Right forelimb (tissue), 1 donor: Measurements from ENCODE around the gene RFWD3.
A peak's percentile ranks its signal among the peaks of the same experiment; 100 is the strongest.

Experiments used
- DNase-seq: peaks from one replicate; pipeline ENCODE4 v3.0.0-alpha.2; 2018

RFWD3 gene

DNA sequence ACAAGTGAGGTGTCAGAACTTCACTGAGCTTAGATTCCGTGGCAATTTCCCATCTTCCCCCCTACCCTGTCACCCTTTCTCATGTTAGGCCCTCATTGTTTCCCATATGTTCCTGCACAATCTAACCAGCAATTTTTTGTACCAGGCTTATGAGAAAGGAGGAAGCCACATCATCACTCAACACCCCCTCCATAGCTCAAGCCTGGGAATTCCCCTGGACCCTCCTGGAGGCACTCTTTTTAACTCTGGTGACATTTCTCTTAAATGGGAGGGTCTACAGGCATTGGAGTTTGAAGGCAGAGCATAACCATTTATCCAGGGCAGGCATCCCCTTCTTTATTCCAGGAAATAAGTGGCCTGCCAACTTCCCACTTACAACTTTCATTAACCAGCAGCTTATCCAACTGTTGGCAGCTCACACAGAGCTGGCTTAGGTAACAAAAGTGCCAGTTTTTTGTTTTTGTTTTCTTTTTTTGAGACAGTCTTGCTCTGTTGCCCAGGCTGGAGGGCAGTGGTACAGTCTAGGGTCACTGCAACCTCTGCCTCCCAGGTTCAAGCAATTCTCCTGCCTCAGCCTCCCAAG lies 49.4 kb downstream of the RFWD3 start:
- DNase-seq = no peak

DNA sequence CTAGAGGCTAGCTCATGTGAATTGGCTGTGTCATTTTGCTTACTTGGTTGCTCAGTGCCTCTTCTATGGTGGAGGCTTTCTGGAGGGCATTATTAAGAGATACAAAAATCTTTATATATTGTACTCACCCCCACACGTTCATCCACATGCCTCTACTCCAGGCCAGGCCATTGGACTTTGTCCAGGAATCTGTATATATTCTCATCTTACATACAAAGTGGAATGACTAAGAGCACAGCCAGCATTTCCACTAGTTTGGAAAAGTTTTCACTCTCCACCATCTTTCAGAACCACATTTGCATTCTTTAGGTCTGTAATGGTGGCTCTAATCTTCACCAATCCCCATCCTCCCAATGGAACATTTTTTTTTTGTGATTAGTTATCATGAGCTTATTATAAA lies 55.0 kb downstream of the RFWD3 start:
- DNase-seq = no peak

DNA sequence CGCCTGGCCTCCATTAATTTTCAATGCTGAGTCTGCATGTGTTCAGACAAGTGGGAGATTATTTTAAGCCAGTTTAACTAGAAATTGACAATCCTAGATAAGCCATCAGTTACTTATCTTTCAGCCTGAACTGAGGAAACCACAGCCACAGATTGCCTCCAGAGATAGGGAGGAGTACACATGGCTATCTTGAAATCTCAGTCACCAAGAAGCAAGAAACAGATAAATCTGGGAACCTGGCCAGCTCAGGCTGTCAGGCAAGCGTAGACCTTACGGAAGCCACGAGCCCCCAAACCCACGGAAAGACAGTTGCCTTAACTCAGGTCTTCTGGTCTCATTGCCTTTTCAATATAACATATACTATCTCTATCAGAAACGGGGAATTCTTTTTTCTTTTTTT lies 57.7 kb downstream of the RFWD3 start:
- DNase-seq = no peak

DNA sequence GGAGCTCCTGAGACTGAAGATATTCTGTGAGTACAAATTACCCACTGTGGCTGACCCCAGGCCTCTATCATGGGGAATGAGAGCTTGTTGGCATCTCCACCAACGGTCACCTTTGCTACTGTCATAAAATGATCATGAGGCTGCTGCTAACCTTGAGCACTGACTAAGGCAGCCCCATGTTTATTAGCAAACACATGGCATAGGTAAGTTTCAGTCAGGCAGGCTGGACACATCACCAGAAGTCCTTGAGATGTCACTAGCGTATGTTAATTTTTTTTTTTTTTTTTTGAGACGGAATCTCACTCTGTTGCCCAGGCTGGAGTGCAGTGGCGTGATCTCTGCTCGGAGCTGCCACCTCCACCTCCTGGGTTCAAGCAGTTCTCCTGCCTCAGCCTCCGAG lies 58.3 kb downstream of the RFWD3 start:
- no peak for DNase-seq

DNA sequence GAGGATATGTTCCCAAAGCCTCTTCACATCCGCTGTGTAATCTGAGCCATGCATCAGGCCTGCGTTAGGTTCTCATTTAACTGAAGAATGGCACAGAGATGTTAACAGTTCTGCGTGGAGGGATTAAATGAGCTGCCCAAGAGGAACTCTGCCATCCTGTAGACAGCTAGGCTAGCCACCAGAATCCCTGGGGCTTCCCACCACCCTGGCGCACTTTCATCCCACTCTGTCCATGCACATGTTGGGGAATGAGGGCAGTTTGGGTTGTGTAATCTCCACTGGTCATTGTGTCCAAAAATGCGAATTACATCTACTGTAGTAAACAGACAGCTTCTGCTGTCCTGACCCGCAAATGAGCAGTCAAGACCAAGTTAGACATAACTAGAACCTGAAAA lies 58.7 kb downstream of the RFWD3 start:
- DNase-seq = no peak

DNA sequence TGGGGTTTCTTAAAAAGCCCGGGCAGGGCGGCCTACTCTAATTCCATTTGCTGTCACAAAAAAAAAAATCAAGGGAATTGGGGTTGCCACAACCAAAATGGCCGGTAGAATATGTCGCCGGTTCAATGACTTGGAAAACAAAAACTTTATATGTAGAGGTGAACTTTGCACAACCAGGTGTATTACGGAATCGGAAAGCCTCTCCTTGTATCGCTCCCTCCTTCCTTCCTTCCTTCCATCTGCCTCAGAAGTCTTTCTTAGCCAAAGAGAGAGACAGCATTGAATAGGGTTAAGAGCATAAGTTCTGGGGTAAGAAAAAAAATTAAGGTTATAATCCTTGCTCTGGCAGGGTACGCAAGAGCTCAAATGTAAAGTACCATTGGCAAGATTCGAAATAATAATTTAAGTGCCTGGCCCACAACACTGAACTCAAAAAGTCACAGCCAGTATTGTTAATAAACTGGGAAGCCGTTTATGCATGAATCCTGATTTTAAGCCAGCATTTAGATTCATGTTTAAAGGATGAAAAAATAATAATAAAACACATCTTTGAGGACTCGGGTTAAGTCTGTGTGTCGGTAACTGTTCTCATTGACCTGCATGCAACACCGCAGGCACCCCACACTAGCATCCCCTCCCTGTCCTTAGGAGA lies 59.2 kb downstream of the RFWD3 start:
- no peak for DNase-seq

DNA sequence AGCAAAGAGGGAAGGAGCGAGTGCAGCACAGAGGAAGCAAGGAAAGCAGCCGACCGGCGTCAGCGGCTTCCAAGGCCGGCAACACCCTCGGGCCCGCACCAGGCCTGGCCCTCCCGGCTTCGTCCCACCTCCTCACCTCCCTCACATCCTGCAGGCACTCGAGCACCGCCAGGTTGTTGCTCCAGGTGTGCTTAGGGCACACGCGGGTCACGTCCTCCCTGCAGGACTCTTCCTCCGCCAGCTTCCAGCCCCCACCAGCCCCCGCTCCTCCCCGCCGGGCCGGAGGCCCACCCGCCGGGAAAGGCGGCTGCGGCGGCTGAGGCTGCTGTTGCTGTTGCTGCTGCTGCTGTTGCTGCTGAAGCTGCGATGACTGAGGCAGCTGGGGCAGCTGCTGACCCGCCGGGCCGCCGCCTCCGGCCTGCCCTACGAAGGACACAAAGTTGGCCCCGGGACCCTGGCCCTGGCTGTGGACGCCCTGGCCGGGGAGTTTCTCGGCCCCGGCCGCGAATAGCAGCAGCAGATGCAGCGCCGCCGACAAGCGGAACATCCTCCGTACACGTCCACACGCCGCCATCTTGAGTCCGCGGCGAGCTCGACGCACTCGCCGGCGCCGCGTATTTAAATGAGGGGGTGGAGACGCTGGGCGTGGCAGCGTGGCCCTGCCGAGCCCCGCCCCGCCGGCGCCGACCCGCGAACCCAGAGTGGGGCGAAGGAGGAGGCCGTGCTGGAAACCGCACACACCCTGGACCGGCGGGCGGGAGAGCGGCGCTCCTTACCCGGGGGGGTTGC lies 60.0 kb downstream of the RFWD3 start, which contains the start of gene GLG1:
TSS of gene GLG1 (minus strand) at position 594 of the 789 bp plus-strand sequence. CDS start at position 574, 20 bp downstream.
- peak; percentile 95 for DNase-seq

DNA sequence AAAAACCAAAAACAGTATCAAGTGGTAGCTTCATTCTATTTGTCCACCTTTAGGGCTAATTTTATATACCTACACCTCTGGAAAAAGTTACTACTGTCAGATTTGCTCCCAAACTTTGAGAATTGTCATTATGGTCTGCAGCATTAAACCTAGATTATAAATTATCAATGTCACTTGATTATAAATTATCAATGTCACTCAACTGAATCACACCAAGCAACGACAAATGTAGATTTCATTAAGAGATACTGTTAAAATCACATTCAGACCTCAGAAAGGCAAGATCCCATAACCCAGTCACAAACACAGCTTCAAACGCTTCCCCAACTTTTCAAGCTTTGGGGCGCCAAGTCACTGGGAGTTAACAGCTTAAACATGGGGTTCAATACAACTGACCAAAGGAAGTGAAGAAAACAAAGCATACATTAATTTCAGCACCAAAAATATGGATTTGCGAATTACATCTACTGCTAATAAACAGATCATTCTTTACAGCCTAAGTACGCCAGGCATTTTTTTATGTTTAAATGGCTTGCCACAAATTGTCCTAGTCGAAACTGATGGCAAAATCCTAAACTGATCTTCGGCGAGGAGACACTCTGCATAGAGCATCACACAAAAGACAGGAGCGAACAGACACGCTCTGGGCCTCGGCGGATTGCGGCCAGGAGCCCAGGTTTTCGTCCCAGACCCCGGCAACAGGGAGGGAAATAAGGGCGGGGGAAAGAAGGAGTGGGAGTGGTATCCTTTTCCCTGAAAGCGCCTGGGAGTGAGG lies 60.7 kb downstream of the RFWD3 start:
- DNase-seq = no peak

DNA sequence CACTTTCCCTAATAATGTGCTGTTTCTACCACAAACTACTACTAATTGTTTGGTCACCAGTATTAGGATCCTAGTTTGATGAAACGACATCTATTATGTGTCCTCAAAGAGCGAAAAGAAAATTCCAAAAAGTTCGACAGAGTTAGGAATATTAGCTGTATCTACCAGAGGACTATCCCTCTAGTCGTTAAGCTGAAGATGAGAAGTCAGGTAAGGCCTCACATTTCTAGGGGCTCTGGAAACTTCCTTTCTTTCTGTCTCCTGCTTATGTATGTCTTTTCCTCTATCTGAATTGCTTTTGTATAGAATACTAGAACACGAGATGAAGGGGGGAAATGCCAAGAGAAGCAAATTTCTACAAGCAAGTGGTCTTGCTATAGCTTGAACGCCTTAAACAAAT lies 61.3 kb downstream of the RFWD3 start:
- DNase-seq = no peak

DNA sequence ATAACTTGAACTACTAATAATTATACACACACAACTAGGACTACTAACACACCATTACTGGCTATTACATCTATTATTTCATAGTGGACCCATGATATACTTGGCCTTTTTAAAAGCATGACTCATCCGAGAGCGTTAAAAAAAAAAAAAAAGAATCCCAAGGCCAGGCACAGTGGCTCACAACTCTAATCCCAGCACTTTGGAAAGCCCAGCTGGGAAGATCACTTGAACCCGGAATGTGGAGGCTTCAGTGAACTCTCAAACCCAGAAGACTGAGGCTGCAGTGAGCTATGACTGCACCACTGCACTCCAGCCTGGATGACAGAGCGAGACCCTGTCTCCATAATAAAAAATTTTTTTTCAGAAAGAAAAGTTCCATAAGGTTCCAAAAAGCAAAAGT lies 62.8 kb downstream of the RFWD3 start:
- DNase-seq = no peak

DNA sequence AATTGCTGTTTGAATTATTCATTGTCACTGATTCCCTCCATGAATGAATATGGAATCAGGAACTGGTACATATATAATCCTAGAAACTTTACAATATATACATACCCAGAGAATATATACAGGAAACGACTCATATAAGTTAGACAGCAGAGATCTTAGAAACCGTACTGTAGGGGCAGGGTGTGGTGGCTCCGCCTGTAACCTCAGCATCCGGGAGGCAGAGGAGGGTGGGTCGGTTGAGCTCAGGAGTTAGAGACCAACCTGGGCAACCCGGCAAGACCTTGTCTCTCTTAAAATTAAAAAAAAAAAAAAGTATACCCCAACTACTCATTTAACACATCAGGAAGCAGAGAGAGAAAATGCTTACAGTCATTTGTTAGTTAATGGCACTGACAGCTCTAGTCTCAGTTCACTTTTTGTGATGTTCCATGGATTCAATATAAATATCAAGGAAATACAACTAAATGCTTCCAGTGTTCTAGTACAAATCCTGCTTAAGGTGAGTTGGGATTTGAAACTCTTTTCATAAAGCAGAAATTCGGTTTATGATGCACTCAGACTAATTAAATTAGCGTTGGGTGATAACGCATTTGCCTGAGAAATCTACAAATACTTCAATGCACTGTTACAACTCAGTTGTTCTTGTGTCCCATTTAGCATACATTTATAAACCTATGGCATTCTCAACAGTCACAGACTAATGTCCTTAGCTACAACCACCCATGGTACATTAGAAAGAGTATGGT lies 65.4 kb downstream of the RFWD3 start:
- DNase-seq = no peak

DNA sequence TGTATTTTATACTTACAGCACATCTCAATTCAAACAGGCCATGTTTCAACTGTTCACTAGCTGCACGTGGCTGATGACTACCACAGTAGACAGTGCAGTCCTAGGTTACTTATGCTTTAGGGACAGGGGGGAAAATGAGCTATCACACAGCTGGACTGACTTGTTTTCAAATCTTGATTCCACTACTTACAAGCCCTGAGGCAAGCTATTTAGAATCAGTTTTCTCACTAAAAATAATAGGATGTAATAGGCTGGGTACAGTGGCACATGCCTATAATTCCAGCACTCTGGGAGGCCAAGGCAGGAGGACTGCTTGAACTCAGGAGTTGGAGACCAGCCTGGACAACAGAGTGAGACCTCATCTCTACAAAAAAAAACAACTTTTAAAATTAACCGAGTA lies 70.1 kb downstream of the RFWD3 start:
- no peak for DNase-seq

DNA sequence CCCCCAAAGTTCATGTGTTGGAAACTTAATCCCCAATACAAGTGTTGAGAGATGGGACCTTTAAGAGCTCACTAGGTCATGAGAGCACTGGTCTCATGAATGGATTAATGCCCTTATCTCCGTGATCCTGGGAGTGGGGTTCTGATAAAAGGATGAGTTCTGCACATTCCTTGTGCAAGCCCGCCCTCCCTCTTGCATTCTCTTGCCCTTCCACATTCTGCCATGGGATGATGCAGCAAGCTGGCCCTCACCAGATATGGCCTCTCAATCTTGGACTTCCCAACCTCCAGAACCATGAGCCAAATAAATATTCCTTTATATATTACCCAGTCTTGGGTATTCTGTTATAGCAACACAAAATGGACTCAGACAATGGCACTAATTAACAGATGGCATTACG lies 73.8 kb downstream of the RFWD3 start:
- no peak for DNase-seq

DNA sequence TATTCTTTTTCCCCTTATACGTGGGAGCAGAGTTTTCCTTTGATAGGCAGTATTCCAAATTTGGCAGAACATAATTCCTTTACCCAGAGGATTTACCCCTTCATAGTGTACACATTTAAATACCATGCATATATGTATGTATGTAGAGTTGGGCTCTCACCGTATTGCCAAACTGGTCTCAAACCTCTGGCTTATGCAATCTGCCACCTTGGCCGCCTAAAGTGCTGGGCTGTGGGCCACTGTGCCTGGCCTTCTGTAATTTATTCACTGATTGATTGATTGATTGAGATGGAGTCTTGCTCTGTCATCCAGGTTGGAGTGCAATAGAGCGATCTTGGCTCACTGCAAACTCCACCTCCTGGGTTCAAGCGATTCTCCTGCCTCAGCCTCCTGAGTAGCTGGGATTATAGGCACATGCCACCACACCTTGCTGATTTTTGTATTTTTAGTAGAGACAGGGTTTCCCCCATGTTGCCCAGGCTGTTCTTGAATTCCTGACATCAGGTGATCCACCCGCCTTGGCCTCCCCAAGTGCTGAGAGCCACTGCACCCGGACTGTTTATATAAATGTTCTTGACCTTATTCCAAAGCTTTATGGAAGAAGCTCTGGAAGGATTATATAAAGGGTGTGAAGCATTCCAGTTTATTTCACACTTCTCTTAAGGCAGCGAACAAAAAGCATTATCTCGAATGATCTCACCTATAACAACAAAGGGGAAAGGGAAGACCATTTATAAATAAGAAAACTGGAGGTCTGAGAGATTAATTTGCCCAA lies 74.6 kb downstream of the RFWD3 start:
- no peak for DNase-seq

DNA sequence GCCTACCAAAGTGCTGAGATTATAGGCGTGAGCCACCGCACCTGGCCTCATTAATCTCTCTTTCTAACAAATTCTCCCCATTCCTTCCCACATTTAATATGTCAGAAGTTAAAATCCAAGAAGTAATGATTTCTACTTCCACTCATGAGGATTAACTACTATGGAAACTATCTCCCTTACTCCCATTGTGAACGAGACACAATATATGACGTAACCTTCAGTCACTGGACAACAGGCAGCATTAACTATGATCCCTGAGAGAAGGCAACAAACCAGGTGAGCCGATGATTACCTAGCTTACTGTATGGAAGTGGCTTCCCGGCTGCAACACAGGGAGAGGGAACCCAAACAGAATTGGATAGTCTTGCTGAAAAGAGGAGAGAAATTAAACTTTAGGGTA lies 79.7 kb downstream of the RFWD3 start:
- DNase-seq = no peak

DNA sequence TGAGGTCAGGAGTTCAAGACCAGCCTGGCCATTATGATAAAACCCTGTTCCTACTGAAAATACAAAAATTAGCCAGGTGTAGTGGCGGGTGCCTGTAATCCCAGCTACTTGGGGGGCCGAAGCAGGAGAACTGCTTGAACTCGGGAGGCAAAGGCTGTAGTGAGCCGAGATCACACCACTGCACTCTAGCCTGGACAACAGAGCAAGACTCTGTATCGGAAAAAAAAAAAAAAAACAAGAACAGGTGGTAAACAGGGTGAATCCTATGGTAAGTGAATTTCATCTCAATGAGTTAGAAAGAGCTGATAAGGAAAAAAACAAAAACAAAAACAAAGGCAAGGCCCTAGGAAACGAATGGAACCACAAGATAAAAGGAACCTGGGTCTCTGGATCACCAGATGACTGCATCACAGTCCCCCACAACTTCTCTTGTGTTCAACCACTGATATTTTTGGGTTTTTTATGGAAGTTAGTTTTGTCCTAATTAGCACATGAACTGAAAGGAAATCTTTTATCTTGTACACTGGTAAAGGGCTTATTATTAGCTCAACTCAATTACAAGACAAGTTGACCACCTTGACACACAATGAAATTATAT lies 80.7 kb downstream of the RFWD3 start:
- no peak for DNase-seq

DNA sequence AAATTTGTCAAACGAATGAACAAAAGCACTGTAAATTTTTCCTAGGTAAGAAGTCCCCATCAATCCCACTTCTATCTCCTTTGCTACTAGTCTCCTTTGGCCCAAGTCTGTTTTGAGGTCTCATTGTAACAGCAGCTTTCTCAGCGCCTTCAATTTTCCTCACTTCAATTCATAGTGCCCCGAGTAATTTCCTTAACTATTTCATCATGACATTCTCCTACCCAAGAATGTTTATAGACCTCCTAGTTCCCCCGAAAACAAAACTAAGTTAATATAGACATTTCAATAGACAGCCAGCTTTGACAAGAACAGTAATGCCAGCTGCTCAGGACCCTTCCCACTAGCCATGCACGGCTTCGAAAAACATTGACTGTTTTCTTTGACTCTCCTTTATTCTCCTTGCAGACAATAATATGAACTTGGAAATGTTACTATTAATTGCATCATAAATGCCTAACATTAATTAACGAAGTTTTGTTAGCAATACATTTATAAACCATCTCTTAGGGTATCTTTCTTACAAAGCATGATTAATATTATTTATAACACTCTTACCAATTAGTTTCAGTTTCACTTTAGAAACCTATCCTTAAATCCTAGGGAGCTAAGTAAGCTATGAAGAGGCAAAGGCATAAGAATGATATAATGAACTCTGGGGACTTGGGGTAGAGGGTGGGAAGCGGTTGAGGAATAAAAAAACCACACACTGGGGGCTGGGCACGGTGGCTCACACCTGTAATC lies 82.6 kb downstream of the RFWD3 start:
- DNase-seq = no peak

DNA sequence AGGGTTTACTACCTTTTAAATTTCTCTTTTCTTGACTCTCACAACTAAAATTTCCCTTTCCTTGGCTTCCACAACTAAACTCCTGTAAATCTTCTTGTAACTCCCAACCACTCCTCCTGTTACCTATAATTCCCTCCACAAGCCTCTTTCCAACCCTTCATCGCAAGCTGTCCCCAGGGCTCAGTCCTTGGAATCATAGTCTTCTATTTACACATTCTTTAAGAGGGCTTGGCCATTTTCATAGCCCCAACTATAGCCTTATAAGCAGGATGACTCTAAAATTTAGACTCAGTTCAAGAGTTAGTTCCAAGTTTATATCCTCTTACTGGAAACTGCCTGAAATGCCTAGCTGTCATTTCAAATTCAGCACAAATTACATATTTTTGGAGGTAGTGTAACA lies 83.7 kb downstream of the RFWD3 start:
- no peak for DNase-seq

DNA sequence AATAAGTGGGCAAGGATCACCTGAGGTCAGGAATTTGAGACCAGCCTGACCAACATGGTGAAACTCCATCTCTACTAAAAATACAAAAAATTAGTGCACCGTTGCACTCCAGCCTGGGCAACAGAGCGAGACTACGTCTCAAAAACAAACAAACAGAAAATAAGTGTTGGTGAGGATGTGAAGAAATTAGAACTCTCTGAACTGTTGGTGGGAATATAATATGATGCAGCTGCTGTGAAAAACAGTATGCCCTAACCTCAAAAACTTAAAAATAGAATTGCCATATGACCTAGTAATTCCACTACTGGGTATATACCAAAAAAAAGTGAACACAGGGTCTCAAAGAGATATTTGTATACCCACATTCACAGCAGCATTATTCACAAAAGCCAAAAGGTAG lies 85.8 kb downstream of the RFWD3 start:
- no peak for DNase-seq

DNA sequence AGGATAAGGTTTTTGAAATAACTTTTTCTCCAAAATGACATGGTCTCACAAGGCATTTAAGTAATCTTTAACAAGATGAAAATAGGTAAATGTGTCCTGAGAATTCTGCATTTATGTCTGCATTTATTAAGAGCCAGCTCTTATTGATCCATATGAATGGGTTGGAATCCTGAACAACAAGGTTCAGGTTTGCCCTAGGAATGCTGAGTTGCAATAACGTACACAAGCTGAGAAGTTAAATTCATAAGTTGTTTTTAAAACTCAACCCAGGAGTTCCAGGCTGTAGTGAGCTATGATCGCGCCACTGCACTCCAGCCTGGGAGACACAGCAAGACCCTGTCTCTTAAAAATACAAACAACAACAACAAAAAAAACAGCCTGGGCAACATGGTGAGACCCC lies 87.8 kb downstream of the RFWD3 start:
- no peak for DNase-seq

DNA sequence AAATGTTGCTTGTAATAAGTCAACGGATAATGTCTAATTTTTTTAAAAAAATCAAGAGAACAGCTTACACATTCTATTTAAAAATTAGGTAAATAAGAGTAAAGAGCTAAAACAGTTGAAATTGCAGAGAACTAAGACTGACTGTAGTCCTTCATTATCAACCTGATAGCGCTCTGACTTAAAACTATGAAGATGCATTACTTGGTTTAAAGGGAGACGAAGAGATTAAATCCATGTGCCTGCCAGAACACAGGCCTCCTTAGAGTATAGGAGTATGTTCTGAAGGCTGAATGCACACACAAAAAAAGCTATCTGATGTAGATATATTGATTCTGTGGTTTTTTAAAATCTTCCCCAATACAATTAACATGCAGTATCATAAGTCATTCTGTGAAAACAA lies 88.2 kb downstream of the RFWD3 start:
- DNase-seq = no peak
